Measurements from ENCODE around the gene PTDSS2. TPM values are rescaled to one million over a fixed set of nuclear protein-coding genes. Genes with fewer than 3 reads are reported as not detected.

Gene PTDSS2
- total and polyA plus RNA-seq, 10 of the 15 experiments (the other 5 are each of a cell fraction or from before 2014, with no cell fraction given) = 0.39 to 21.1 (median 10.8) TPM

- FAIRE-seq = peak; percentile 35
- H3K9ac ChIP-seq (ENCODE audit: control insufficient read depth, insufficient read depth, low read length) = peak overlapping the region; percentile 29; the same call in 1 of the 2 replicates
- CTCF ChIA-PET = interaction anchor here (1.0 to 2.1 kb wide), 3 partner anchors 42 to 112 kb away, joined by 4 to 19 read pairs (median 4); partner anchors contain the start of gene PTDSS2
- no peak for TF ChIP-seq RELA (IDR thresholded peaks at IDR 0.05; ENCODE audit: borderline replicate concordance, partially characterized antibody)
- 0 out of 2 replicates have a peak, but pooled peaks have one; percentile 48 for TF ChIP-seq TCF12 (IDR thresholded peaks at IDR 0.05; ENCODE audit: low read depth, low read length)
- no peak for TF ChIP-seq POU2F2 (IDR thresholded peaks at IDR 0.05; ENCODE audit: borderline replicate concordance, low read depth, low read length)
- no peak for TF ChIP-seq CBX5 (IDR thresholded peaks at IDR 0.05; ENCODE audit: low read depth)
- no peak for TF ChIP-seq TCF3 (IDR thresholded peaks at IDR 0.05; ENCODE audit: borderline replicate concordance, insufficient read depth, low read depth, low read length)
- TF ChIP-seq ZNF274 (IDR thresholded peaks at IDR 0.05; ENCODE audit: insufficient read depth, insufficient read length) = no peak
- no peak for TF ChIP-seq NBN (IDR thresholded peaks at IDR 0.05)
- 0 out of 2 replicates have a peak, but pooled peaks have one; percentile 20 for TF ChIP-seq CREM (IDR thresholded peaks at IDR 0.05; ENCODE audit: low read depth)
- TF ChIP-seq, protein P1, sequence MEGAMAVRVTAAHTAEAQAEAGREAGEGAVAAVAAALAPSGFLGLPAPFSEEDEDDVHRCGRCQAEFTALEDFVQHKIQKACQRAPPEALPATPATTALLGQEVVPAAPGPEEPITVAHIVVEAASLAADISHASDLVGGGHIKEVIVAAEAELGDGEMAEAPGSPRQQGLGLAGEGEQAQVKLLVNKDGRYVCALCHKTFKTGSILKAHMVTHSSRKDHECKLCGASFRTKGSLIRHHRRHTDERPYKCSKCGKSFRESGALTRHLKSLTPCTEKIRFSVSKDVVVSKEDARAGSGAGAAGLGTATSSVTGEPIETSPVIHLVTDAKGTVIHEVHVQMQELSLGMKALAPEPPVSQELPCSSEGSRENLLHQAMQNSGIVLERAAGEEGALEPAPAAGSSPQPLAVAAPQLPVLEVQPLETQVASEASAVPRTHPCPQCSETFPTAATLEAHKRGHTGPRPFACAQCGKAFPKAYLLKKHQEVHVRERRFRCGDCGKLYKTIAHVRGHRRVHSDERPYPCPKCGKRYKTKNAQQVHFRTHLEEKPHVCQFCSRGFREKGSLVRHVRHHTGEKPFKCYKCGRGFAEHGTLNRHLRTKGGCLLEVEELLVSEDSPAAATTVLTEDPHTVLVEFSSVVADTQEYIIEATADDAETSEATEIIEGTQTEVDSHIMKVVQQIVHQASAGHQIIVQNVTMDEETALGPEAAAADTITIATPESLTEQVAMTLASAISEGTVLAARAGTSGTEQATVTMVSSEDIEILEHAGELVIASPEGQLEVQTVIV (IDR thresholded peaks at IDR 0.05; ENCODE audit: borderline replicate concordance, partially characterized antibody) = no peak
- TF ChIP-seq NRF1 (conservative IDR thresholded peaks at IDR 0.05; ENCODE audit: low read depth, low read length) = no peak
- TF ChIP-seq, protein P2, sequence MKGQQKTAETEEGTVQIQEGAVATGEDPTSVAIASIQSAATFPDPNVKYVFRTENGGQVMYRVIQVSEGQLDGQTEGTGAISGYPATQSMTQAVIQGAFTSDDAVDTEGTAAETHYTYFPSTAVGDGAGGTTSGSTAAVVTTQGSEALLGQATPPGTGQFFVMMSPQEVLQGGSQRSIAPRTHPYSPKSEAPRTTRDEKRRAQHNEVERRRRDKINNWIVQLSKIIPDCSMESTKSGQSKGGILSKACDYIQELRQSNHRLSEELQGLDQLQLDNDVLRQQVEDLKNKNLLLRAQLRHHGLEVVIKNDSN (IDR thresholded peaks at IDR 0.05; ENCODE audit: borderline replicate concordance, extremely low read length, insufficient read depth, low read depth, low read length) = no peak
- TF ChIP-seq, protein P3, sequence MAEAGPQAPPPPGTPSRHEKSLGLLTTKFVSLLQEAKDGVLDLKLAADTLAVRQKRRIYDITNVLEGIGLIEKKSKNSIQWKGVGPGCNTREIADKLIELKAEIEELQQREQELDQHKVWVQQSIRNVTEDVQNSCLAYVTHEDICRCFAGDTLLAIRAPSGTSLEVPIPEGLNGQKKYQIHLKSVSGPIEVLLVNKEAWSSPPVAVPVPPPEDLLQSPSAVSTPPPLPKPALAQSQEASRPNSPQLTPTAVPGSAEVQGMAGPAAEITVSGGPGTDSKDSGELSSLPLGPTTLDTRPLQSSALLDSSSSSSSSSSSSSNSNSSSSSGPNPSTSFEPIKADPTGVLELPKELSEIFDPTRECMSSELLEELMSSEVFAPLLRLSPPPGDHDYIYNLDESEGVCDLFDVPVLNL (IDR thresholded peaks at IDR 0.05; ENCODE audit: low read depth, low read length) = no peak
- no peak for TF ChIP-seq STAT1 (conservative IDR thresholded peaks at IDR 0.05)
- no peak for TF ChIP-seq SREBF1 (IDR thresholded peaks at IDR 0.05; ENCODE audit: low read length)
- TF ChIP-seq, protein P4, sequence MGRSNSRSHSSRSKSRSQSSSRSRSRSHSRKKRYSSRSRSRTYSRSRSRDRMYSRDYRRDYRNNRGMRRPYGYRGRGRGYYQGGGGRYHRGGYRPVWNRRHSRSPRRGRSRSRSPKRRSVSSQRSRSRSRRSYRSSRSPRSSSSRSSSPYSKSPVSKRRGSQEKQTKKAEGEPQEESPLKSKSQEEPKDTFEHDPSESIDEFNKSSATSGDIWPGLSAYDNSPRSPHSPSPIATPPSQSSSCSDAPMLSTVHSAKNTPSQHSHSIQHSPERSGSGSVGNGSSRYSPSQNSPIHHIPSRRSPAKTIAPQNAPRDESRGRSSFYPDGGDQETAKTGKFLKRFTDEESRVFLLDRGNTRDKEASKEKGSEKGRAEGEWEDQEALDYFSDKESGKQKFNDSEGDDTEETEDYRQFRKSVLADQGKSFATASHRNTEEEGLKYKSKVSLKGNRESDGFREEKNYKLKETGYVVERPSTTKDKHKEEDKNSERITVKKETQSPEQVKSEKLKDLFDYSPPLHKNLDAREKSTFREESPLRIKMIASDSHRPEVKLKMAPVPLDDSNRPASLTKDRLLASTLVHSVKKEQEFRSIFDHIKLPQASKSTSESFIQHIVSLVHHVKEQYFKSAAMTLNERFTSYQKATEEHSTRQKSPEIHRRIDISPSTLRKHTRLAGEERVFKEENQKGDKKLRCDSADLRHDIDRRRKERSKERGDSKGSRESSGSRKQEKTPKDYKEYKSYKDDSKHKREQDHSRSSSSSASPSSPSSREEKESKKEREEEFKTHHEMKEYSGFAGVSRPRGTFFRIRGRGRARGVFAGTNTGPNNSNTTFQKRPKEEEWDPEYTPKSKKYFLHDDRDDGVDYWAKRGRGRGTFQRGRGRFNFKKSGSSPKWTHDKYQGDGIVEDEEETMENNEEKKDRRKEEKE (IDR thresholded peaks at IDR 0.05) = no peak
Observed at GRCh38 chr11:406796-407650, 43.1 kb upstream of the PTDSS2 start.

More at GRCh38 chr11:406796-407650, 43.1 kb upstream of the PTDSS2 start:
- H3K27ac ChIP-seq (ENCODE audit: control insufficient read depth, insufficient read depth) = peak overlapping the region; percentile 44
- POLR2A ChIA-PET = interaction anchor here (0.5 to 1.8 kb wide), 3 partner anchors 29 to 100 kb away, joined by 3 to 10 read pairs (median 4); partner anchors contain the start of gene RNH1
- H2AFZ ChIP-seq (ENCODE audit: control insufficient read depth, low read depth, low read length) = peak overlapping the region; percentile 68
- RAD21 ChIA-PET (ENCODE audit: unreplicated experiment) = interaction anchor here (0.8 to 2.4 kb wide), 7 partner anchors 19 to 139 kb away, joined by 3 to 17 read pairs (median 5); partner anchors contain the start of gene PTDSS2
- peak overlapping the region; percentile 81 for H3K4me2 ChIP-seq (ENCODE audit: control insufficient read depth, insufficient read depth)
- WGBS (ENCODE audit: insufficient coverage, insufficient replicate concordance, low lambda C conversion rate, missing lambda C conversion rate) = 2% methylated on average over 65 of the region's 91 CpGs
- H3K79me2 ChIP-seq (ENCODE audit: control insufficient read depth, insufficient read depth, low read length) = no peaks in the 10 kb centered on the region
- in situ Hi-C loops (cut with MboI) (no loop called here), intact Hi-C loops (cut with micrococcal nuclease; ENCODE audit: unreplicated experiment) (no loop called here)
- H3K4me1 ChIP-seq (ENCODE audit: control insufficient read depth, insufficient read depth, low read length) = peaks cover 6% of the 10 kb centered on the region; the same call in 1 of the 2 replicates
- H3K27me3 ChIP-seq (replicated peaks in 1 of 2; ENCODE audit: control insufficient read depth in 2 of 2, insufficient read depth in 2 of 2, low read length in 1 of 2) = no peaks in the 10 kb centered on the region
- no TSS peak for BruUV-seq (replicated peaks)
- ATAC-seq (peak; percentile 93), DNase-seq (ENCODE audit: low read depth, low spot score) (peak; percentile 37)
- peak overlapping the region; percentile 44; the same call in 1 of the 2 replicates for H3K4me3 ChIP-seq
- SMC1A ChIA-PET (ENCODE audit: uncharacterized antibody, unreplicated experiment) = interaction anchor here (0.7 kb wide), 1 partner anchor 35 kb away, joined by 3 read pairs; the partner anchor contains the start of gene ANO9
- H3K36me3 ChIP-seq (ENCODE audit: control insufficient read depth in 2 of 2, insufficient read depth in 2 of 2, low read length in 1 of 2) = no peaks in the 10 kb centered on the region
- H3K9me3 ChIP-seq (replicated peaks; ENCODE audit: control insufficient read depth, insufficient read depth, low read length) = no peaks in the 10 kb centered on the region
- no peaks in the 10 kb centered on the region for H4K20me1 ChIP-seq (ENCODE audit: control insufficient read depth, insufficient read depth)

Measured in GM12878 (cell line).